B cell (primary cell): ENCODE measurements around the gene TTC27.

Experiments
- EZH2 ChIP-seq: IDR thresholded peaks from 2 replicates; pipeline ENCODE4 v1.6.1; 2012; ENCODE audit warnings: borderline replicate concordance, low read depth, mild to moderate bottlenecking, moderate library complexity, low read length; ENCODE audit not compliant: insufficient read depth, poor library complexity, severe bottlenecking
- TF ChIP-seq, protein P1 (sequence below): fragments of 200-600 bp; IDR thresholded peaks from one replicate; pipeline ENCODE4 v1.8.0; 2022; ENCODE audit warnings: antibody characterized with exemption, mild to moderate bottlenecking

DNA sequence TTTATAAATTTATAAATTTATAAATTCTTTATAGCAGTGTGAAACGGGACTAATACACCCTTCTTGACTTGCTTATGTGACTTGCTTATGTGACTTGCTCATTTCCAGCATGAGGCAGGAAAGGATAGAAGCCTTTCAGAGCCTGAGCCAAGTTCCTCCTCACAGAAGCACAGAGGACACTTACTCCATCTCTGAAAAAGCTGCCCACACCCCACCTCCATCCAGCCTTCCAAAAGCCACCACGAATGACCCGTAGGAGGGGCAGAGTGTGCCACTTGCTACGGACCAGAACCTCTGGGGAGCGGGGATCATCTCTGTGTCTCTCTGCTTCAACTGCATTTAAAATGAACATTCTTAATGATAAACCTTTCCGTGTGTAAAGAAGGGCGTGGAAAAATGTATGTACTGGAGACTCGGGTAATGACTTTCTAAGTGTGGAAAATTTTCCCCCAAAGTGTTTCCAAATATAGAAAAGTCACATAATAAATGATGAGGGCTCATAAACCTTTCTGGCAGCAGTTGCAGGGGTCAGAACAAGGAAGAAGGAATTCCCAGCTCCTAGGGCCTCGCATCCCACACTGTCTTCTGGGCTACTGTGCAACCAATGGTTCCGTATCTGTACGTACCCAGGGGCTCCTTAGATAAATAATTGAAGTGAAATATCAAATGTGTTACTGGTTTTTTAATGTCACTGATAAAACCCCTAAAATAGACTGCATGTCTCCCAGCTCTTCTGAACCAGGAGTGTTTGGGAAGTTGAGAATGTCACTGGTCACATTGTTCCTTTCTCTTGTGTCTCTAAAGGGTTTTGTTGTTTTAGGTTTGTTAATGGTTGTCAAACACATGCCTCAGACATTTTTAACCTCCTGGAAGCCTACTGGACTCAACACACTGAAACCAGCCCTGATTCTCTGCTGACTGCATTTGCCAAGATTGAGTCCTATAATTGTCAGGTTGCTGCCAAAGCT, 214.4 kb downstream of the TTC27 start:
- TF ChIP-seq, protein P1, sequence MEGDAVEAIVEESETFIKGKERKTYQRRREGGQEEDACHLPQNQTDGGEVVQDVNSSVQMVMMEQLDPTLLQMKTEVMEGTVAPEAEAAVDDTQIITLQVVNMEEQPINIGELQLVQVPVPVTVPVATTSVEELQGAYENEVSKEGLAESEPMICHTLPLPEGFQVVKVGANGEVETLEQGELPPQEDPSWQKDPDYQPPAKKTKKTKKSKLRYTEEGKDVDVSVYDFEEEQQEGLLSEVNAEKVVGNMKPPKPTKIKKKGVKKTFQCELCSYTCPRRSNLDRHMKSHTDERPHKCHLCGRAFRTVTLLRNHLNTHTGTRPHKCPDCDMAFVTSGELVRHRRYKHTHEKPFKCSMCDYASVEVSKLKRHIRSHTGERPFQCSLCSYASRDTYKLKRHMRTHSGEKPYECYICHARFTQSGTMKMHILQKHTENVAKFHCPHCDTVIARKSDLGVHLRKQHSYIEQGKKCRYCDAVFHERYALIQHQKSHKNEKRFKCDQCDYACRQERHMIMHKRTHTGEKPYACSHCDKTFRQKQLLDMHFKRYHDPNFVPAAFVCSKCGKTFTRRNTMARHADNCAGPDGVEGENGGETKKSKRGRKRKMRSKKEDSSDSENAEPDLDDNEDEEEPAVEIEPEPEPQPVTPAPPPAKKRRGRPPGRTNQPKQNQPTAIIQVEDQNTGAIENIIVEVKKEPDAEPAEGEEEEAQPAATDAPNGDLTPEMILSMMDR = no peak
- no peak for TF ChIP-seq EZH2
